Fibroblast of lung (primary cell): ENCODE data around the gene MATN1.

Experiments used
- EZH2 ChIP-seq: IDR thresholded peaks from 2 replicates; pipeline ENCODE4 v1.5.1; 2012; ENCODE audit warnings: low read length, control low read depth, mild to moderate bottlenecking; ENCODE audit errors: missing control alignments
- TF ChIP-seq, protein P1 (sequence below), 2 donors: IDR thresholded peaks in 1 of 2; conservative IDR thresholded peaks in 1 of 2; 1 replicate in 1 of 2; 2 replicates in 1 of 2; pipeline ENCODE4 v1.5.1; 2011 to 2012; ENCODE audit warnings: low read length in 2 of 2, control low read depth in 1 of 2, inconsistent platforms in 1 of 2, low read depth in 1 of 2, mild to moderate bottlenecking in 1 of 2

- TF ChIP-seq EZH2, result no peak
- TF ChIP-seq, protein P1, sequence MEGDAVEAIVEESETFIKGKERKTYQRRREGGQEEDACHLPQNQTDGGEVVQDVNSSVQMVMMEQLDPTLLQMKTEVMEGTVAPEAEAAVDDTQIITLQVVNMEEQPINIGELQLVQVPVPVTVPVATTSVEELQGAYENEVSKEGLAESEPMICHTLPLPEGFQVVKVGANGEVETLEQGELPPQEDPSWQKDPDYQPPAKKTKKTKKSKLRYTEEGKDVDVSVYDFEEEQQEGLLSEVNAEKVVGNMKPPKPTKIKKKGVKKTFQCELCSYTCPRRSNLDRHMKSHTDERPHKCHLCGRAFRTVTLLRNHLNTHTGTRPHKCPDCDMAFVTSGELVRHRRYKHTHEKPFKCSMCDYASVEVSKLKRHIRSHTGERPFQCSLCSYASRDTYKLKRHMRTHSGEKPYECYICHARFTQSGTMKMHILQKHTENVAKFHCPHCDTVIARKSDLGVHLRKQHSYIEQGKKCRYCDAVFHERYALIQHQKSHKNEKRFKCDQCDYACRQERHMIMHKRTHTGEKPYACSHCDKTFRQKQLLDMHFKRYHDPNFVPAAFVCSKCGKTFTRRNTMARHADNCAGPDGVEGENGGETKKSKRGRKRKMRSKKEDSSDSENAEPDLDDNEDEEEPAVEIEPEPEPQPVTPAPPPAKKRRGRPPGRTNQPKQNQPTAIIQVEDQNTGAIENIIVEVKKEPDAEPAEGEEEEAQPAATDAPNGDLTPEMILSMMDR (conservative IDR thresholded peaks at IDR 0.05 in 1 of 2, IDR thresholded peaks at IDR 0.05 in 1 of 2; ENCODE audit: low read depth in 1 of 2, low read length in 2 of 2), result no peak
Measured at GRCh38 chr1:30662291-30662840, 61.0 kb downstream of the MATN1 start.
